Heart left ventricle (tissue), 13 donors: Measurements from ENCODE around the gene BICRA.

Experiments used
- POLR2A ChIP-seq, 2 donors: fragments of 450-650 bp; IDR thresholded peaks; one replicate each; pipeline ENCODE4 v1.6.1; 2017; ENCODE audit warnings: antibody characterized with exemption in 2 of 2, mild to moderate bottlenecking in 2 of 2, moderate library complexity in 2 of 2
- TF ChIP-seq, protein P1 (sequence below), 12 donors: fragments of 200-600 bp; sonication (generic) in 4 of 12; IDR thresholded peaks; one replicate each; pipeline versions ENCODE4 v1.5.0 to v1.8.0; 2018 to 2022; ENCODE audit warnings: antibody characterized with exemption in 12 of 12, mild to moderate bottlenecking in 5 of 12
- donor health status: ischemic (EF 13 %, LVEDD 7.1; RV severe dilation, severe dysfunction).
- donor health status: DM: no; HTN: yes; CAD: no.
- donor health status: DM: no; HTN: no; CAD: no.
- donor health status: ischemic (EF 25% LVEDD 6.9; RV normal size, moderate dysfunction).
- donor health status: ischemic (EF 25% LVEDD 5.7; RV mildly dilated, moderate dysfunction).
- donor health status: ischemic (EF 35%, LVEDD 5.7; RV mildly dilated, moderate dysfunction).
- donor health status: nonischemic (EF 11% LVEDD 7.7; RV severe dilation, severe dysfunction).
- donor health status: DM: yes; HTN: yes; CAD: no.
- donor health status: PGD.
- donor health status: ischemic (EF 29% LVEDD 5.4; RV normal size, mild dysfunction).
- donor health status: nonischemic (EF 23%, LVEDD 6.1; RV moderate dilation, normal function).

DNA sequence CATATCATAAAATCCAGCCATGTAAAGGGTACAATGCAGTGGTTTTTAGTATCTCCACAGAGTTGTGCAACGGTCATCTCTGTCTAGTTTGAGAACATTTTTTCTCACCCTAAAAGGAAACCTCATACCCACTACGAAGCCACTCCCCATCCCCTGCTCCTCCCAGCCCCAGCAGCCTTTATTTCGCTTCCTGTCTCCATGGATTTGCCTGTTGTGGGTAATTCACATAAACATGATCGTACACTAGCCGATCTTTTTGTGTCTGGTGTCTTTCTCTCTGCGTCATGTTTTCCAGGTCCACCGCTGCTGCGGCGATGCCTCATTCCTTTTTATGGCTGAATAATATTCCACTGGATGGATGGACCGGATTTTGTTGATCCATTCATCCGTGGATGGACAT lies 28.6 kb downstream of the BICRA start:
- TF ChIP-seq, protein P1, sequence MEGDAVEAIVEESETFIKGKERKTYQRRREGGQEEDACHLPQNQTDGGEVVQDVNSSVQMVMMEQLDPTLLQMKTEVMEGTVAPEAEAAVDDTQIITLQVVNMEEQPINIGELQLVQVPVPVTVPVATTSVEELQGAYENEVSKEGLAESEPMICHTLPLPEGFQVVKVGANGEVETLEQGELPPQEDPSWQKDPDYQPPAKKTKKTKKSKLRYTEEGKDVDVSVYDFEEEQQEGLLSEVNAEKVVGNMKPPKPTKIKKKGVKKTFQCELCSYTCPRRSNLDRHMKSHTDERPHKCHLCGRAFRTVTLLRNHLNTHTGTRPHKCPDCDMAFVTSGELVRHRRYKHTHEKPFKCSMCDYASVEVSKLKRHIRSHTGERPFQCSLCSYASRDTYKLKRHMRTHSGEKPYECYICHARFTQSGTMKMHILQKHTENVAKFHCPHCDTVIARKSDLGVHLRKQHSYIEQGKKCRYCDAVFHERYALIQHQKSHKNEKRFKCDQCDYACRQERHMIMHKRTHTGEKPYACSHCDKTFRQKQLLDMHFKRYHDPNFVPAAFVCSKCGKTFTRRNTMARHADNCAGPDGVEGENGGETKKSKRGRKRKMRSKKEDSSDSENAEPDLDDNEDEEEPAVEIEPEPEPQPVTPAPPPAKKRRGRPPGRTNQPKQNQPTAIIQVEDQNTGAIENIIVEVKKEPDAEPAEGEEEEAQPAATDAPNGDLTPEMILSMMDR (IDR thresholded peaks at IDR 0.05) = no peak
- TF ChIP-seq POLR2A (IDR thresholded peaks at IDR 0.05) = no peak
